HG03520 (cell line): ENCODE measurements around the gene TAS1R2.
"Not testable (repeated sequence)": the region's sequence is repeated elsewhere in the genome, so short reads cannot be mapped to it uniquely, and the experiment has no call there.

Experiments
- ATAC-seq: cut with Tn5 transposase; IDR thresholded peaks from one replicate; pipeline ENCODE4 v1.9.1; 2021; ENCODE audit warnings: mild to moderate bottlenecking, moderate library complexity; ENCODE audit not compliant: unreplicated experiment

The TAS1R2 gene

DNA sequence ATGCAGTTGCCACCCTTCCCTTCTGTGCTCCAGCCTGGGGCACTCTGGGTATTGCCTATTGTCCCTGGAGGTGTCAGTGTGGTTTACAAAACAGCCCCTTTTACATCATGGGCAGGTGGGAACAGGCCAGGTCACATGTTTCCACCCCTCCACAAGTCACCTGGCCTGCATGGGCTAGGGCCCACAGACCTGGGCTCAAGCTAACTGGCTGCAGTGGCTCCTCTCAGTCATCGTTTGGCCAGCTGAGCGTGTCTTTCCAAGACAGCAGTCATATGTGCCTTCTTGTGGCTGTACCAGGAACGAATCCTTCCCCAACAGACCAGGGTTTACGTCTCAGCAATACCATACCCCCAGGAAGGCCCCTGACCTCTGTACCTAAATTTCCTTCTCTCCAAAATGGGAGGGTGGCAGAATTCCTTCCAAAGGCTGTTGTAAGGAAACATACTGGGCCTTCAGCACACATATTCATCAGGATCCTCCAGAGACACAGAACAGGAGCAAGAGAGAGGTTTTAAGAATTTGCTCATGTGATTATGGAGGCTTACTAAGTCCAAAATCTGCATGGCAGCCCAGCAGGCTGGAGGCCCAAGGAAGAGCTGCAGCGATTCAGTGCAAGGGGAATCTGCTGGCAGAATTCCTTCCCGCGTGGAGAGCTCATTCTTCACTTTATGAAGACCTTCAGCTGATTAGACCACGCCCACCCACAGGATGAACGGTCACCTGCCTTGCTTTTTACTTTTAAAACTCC, 10.6 kb upstream of the TAS1R2 start:
- no peak for ATAC-seq

DNA sequence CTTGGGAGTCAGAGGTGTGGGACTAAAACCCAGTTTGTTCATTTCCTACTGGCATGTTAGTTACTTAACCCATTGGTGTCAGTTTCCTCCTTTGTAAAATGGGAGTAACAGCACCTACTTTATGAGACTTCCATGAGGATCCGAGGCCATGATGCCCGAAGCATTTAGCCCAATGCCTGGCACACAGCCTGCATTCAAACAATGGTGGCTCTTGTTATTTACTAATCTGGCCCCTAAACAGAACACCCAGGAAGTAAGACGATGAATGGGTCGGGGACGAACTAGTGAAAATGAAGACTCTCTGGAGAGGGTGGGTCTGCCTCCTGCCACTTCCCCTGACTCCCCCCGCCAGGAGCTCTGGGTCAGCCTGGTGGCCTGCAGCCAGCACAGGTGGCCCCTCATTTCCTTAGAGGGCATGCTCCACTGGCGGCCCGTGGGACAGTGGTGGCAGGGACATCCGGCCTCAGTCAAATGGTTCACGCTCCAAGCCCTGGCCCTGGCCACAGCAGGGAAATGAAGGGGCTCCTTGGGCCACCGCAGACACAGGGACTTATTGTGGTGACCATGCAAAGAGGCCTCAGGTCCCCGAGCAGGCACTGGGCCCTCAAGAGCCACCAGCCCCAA, 9.5 kb upstream of the TAS1R2 start:
- no peak for ATAC-seq

DNA sequence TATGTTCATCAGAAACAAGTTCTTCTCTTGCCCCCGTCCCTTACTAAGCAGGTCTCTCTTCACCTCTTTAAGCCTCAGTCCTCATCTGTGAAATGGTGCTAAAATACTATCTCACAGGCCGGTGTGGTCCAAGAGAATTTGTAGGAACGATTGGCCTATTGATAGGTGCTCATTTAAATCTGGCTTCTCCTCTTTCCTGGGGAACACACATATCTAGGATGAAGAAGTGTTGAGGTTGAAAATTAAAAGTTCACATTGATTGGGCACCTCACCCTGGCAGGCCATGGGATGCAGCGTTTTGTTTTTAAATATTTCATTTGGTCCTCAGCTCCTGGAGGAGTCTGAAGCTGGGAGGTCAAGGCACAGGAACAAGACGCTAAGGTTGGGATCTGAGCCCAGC, 8.9 kb upstream of the TAS1R2 start:
- no peak for ATAC-seq

DNA sequence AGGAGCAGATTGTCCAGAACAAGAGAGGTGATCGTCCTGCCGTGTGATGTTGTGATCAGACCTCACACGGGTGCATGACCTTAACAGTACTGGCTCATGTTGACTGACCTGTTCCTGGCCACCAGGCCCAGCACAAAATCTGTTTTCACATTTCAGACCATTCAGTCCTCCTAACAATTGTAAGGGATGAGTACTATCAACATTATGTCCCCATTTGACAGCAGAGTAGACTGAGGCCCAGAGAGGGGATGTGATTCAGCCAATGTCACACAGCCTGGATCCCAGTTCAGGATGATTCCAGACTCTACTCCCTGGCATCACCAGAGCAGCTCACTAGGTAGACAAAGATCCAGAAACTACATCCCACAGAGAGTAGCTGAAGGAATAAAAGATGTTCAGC, 7.4 kb upstream of the TAS1R2 start:
- no peak for ATAC-seq

DNA sequence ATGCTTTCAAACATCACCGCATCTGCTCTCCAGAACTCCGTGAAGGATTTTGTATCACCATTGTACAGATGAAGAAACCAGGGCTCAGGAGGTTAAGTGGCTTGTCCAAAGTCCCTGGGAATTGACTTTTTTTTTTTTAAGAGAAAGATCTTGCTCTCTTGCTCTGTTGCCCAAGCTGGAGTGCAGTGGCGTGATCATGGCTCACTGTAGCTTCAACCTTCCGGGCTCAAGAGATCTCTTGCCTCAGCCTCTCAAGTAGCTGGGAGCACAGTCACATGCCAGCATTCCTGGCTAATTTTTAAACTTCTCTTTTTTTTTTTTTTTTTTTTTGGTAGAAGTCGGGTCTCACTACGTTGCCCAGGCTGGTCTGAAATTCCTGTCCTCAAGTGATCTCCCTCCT, 6.9 kb upstream of the TAS1R2 start:
- no peak for ATAC-seq

DNA sequence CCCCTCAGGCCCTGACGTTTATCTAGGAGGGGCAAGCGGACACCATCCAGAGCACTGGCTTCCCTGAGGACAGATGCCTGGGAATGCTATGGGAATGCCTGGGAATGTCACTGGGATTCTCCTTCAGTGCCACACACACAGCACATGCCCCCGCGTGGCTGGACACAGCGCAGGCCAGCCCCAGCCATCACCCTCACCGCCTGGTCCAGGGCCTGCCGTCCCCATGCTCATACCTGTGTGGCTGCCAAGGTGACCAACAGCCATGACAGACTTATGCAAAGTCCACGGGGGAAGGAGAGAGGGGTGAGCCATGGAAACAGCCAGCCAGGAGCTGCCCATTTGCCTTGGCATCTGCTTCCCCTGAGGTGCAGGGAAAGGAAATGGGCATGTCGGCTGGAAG, 5.7 kb upstream of the TAS1R2 start:
- ATAC-seq: no peak

DNA sequence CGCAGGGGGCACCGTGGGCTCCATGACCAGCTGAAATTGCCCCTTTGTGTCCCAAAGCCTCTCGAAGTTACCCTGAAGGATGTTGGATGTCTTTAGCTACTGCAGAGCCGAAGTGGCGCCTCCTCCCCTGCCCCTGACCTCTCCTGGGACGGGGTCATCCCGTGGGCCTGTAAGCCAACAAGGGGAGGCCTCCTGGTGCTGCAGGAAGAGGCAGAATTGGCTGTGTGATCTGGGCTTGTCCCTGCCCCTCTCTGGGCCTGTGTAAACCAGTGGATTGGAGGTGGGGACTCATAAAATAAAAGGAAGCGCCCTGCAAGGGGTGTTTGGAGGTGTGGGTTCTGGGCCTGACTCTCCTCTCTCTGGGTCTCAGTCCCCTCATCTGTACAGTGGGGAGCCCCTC, 2.1 kb upstream of the TAS1R2 start:
- no peak for ATAC-seq

DNA sequence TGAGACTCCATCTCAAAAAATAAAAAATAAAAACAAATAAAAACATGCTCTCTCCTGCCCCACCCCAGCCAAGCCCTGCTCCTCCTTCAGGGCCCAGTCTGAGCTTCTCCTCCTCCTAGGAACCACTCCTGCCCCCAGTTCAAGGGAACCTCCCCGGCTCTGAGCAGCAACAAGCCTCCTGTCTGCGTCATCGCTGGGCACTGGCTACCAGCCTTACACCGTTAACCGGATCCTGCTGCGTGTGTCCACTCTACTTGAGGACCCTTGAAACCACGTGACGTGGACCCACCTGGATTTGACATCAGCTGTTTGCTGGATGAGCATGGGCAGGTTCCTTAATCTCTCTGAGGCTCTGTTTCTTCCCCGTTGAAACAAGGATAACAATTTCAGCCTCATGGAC, 1.6 kb upstream of the TAS1R2 start:
- no peak for ATAC-seq

DNA sequence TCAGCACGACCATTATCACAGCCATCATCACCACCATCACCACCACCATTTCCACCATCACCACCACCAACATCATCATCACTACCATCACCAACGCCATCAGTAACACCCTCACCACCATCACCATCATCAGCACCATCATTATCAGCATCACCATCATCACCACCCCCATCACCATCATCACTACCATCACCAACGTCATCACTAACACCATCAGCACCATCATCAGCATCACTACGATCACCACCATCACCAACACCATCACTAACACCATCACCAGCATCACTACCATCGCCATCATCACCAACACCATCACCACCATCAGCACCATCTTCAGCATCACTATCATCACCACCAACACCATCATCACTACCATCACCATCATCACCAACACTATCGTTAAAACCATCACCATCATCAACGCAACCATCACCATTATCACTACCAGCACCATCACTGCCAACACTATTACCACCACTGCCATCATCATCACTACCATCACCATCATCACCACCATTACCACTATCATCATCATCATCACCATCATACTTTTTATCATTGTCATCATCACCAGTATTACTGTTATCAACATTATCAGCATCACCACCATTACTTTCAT, 1.3 kb downstream of the TAS1R2 start:
- no peak for ATAC-seq

DNA sequence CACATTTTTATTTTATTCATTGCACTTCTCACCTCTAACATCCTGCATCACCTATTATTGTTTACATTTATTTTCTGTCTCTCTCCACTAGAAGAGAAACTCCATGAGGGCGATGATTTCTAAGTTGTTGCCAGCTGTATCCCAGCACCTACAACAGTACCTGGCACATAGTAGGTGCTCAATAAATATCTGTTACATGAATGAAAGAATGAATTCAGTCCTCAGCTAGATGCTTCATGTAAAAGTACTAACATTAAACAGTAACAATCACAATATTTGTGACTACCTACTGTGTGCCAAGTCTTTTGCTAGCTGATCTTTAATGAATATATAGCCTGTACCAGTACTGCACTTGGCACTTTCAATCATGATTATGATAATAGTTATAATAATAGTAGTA, 3.0 kb downstream of the TAS1R2 start:
- ATAC-seq: no peak

DNA sequence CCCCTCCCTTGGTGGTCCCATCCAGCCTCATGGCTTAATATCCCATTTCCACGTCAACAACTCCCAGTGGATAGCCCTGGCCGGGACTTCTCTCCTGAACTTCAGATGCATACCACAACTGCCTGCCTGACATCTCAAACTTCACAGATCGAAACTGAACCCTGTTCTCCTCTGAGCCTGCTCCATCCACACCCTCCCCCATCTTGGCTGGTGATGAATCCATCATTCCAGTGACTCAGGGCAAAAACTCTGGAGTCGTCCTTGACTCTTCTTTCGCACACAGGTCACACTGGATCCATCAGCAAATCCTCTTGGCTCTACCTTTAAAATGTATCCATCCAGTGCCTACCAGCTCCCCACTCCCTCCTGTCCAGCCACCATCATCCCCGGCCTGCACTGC, 3.9 kb downstream of the TAS1R2 start:
- ATAC-seq: no peak

DNA sequence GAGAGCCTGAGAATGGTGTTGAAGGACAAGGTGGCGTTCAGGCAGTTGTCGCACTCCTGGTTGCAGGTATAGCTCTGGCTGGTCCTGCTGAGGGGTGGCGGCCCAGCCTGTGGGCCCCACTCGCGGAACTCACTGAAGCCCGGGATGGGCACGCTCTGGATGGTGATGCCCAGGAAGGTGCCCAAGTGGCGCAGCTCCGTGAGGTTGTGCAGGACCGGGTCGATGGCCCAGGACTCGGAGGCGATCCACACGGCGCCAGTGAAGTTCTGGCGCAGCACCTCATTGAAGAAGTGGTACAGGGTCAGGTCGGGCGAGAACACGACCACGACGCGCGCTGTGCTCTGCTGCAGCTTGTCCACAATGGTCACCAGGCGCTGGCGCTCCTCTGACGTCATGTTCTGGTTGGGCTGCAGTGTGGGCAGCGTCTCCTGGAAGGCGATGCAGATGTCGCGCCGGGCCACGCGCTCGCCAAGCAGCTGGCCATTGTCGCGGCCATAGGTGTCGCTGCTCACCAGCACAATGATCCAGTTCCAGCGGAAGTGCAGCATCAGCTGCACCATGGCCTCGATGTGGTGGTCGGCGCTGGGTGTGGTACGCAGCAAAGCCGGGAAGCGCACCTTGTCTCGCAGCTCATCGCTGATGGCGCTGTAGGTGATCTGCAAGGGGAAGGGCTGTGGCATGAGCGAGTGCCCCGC, 5.0 kb downstream of the TAS1R2 start:
- ATAC-seq: no peak

DNA sequence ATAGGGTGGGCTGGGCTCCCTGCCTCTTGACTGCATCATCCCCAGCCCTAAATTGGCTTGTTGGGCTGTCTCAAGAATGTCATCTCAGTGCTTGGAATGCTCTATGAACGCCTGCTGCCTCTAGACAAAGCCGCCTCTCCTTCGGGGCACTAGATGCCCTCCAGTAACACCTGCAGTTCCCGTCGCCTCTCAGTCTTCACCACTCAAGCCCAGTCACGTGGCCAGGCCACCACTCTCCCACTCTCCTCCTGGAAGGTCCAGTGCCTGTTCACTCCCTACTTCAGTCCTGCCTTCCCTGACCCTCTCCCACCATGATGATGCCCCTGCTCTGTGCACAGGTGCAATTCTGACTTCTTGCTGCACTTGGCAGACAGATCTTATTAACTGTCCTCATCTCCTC, 7.0 kb downstream of the TAS1R2 start:
- ATAC-seq: no peak

DNA sequence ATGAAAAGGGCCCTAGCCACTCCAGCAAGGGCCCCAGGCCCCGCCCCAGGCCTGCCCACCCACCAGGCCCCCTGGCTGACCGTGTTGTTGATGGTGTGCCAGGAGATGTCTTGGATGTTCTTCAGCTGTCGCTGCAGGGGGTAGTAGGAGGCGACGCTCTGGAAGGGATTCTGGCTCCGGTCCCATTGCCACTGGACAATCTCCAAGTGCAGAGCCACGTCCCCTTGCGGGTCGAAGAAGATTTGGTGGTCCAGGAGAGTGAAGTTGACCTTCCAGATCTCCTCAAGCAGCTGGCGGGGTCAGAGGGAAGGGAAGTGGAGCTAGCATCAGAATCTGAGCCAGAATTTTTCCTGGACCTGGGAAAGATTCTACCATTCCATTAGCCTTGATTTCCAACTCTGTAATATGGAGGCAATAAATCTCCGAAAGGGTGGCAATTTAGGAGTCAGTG, 10.2 kb downstream of the TAS1R2 start:
- no peak for ATAC-seq

DNA sequence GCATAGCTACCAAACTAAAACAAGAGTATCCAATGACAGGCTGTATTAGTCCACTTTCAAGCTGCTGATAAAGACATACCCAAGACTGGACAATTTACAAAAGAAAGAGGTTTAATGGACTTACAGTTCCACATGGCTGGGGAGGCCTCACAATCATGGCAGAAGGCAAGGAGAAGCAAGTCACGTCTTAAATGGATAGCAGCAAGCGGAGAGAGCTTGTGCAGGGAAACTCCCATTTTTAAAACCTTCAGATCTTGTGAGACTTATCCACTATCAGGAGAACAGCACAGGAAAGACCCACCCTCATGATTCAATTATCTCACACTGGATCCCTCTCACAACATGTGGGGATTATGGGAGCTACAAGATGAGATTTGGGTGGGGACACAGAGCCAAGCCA, 11.7 kb downstream of the TAS1R2 start:
- ATAC-seq: not testable (repeated sequence)

DNA sequence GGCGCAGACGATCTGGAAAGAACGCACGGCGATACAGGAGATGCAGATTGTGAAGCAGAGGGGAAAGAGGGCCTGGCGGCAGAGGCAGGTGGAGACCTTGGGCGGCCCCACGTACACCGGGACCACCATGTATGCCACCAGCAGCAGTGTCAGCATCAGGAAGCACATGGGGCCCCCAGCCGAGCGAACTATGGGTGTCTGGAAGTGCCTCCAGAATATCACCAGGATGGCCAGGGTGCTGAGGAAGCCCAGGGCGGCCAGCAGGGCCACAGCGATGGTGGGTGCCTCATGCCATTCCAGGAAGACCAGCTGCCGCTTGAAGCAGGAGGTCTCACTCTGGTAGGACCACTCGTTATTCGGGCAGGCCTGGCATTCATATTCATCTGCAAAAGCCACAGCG, 19.3 kb downstream of the TAS1R2 start:
- no peak for ATAC-seq

DNA sequence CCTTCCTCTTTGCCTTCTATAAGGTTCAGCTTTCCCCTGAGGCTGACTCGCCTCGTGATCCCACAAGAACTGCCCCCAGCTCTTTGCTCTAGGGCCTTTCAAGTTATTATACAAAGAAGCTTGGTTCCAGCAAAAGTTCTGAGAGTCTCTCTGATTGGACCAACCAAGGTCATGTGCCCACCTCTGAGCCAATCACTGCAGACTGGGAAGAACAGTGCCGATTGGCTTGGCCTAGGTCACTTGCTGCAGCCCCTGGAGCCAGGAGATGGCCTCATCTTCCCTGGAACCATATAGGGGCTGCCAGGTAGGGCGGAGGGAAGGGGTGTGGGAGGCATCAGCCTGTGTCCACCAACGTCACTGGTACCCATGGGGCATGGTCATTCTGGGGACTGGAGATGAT, 22.8 kb downstream of the TAS1R2 start:
- ATAC-seq: no peak

DNA sequence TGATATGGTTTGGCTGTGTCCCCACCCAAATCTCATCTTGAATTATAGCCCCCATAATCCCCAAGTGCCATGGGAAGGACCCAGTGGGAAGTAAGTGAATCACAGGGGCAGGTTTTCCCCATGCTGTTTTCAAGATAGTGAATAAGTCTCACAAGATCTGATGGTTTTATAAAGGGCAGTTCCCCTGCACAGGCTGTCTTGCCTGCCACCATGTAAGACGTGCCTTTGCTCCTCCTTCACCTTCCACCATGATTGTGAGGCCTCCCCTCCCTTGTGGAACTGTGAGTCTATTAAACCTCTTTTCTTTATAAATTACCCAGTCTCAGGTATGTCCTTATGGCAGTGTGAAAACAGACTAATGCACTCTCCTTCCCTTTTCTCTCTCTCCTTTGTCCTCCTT, 27.1 kb downstream of the TAS1R2 start:
- ATAC-seq: not testable (repeated sequence)

DNA sequence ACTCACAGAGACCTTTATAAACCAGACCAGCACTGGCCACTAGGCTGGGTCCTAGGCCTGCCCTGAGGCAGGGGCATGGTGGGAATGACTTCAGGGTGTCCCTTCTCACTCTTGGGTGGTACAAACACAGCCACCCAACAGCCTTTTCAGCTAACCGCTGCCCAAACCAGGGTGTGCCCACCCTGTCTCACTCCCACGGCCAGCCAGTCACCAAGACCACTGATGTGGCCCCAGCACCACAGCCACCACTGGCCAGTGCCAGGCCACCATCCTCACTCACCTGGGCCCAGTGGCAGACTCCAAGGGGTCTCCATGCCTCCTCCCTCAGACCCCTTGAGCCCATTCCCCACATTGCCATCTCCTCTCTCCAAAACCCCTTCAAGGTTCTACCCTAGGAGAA, 27.8 kb downstream of the TAS1R2 start:
- ATAC-seq: no peak

DNA sequence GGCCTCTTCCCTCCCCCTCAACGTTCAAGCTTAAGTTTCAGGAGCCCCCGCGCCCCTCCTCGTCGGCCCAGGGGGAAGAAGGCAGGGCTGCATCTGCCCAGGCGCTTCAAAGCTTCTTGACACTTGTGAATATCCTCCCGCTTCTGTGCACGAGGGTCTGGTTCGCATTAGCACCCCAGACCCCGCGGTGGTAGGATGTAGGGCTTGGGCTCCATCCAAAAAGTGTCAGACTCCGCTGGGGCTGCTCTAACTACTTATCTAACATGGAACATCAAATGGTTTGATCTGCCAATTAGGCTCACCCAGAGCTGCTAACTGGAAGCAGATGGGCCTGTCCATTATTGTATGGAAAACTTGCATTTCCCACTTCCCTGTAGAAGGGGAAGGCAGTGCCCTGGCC, 28.9 kb downstream of the TAS1R2 start:
- ATAC-seq: no peak

DNA sequence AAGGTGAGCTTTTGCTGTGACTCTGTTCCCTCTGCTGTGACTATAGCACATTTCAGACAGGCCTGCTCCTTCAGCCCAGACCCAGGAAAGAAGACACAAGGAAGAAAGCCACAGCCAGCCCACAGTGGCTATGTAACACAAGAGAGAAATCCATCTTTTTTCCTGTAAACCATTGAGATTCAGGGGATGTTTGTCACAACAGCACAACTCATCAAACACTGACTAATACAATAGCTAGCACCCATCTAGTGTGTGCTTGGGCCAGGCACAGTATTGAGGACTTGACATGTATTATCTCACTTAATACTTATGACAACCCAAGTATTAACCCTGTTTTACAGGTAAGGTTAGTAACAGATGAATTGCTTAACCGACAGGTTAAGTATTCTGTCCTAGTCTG, 29.8 kb downstream of the TAS1R2 start:
- no peak for ATAC-seq

DNA sequence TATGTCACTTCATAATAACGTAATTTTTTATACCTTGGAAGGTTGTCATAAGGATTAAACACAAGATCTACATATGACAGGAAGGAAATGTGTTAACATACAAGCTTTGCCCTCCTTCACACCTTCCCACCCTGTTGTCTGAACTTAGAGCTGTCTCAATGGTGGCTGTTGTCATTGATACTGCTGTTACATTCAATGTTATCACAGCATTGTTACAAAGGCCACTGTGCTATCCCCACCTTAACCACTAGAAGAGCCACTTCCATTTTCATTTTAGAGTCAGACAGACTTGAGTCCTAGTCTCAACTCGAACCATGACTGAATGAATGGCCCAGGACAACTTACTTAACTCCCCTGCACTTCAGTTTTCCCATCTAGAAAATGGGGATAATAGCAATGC, 31.2 kb downstream of the TAS1R2 start:
- no peak for ATAC-seq
